HEK293 (cell line): ENCODE results near the gene DPP6.

ENCODE experiments used
- GLI4 ChIP-seq: fragments of 450-650 bp; formaldehyde crosslinking; IDR thresholded peaks from 2 replicates; pipeline ENCODE4 v1.5.1; 2016; ENCODE audit warnings: missing biosample characterization, missing genetic modification characterization
- ZNF423 ChIP-seq: fragments of 450-650 bp; formaldehyde crosslinking; IDR thresholded peaks from 2 replicates; pipeline ENCODE4 v1.5.1; 2016; ENCODE audit warnings: missing biosample characterization, missing genetic modification characterization

DNA sequence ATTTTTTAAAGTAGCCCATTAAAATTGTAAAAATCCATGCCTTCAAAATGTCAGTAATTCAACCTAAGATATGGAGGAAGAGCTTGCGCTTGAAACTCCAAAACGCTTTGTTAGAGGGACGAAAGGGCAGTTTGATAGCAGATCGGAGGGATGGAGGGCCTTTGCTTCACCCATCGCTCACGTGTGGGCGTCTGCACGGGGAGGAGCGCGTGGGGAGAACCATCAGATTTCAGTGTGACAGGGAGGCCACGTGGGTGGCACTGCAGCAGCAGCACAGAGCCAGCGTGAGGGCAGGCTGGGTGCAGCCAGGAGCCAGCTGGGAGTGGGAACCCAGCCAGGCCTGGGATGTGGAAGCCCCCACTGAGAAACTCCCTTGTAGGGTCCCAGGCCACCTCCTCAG lies 625.3 kb downstream of the DPP6 start:
- TF ChIP-seq GLI4 (no peak), ZNF423 (no peak)
